Thyroid gland (tissue), 4 donors: ENCODE data around the gene EPS8.

ENCODE experiments used
- CTCF ChIP-seq, 6 experiments: fragments of 200-600 bp in 3 of 6; fragments of 450-650 bp in 3 of 6; sonication (generic) in 3 of 6; IDR thresholded peaks; one replicate each; pipeline ENCODE4 v1.5.1; 2016 to 2019; ENCODE audit warnings: antibody characterized with exemption in 6 of 6, mild to moderate bottlenecking in 2 of 6, inconsistent platforms in 1 of 6, moderate library complexity in 1 of 6
- POLR2A ChIP-seq, 2 donors: fragments of 450-650 bp; IDR thresholded peaks; one replicate each; pipeline ENCODE4 v1.6.1; 2017; ENCODE audit warnings: antibody characterized with exemption in 2 of 2, mild to moderate bottlenecking in 2 of 2, moderate library complexity in 1 of 2

- TF ChIP-seq CTCF (IDR thresholded peaks at IDR 0.05) (no peak), POLR2A (IDR thresholded peaks at IDR 0.05) (no peak)
These were observed 95.8 kb downstream of the EPS8 start for GRCh38 chr12:15693228-15693911.
